Measurements from ENCODE around the gene TMEM9B.

GRCh38 chr11:8914661-8915018 lies 49.6 kb downstream of the TMEM9B start:
- no peak; the same call in 1 of the 2 replicates for TF ChIP-seq CTCF (conservative IDR thresholded peaks at IDR 0.05; ENCODE audit: low read length)
- no peak for TF ChIP-seq EZH2phosphoT487 (IDR thresholded peaks at IDR 0.05; ENCODE audit: borderline replicate concordance)
